ENCODE results near the gene TMEM231. TPM values are rescaled to one million over a fixed set of nuclear protein-coding genes. Genes with fewer than 3 reads are reported as not detected.
A peak's percentile ranks its signal among the peaks of the same experiment; 100 is the strongest.

TMEM231 gene
- total RNA-seq, 2 experiments from 2014 or later: 2.5 TPM

GRCh38 chr16:75497558-75497957, 58.5 kb downstream of the TMEM231 start:
- CTCF ChIA-PET: interaction anchor here (1.1 kb wide), 1 partner anchor 26 kb away, joined by 3 read pairs; no protein-coding TSS in a partner anchor

GRCh38 chr16:75495076-75495674, 60.9 kb downstream of the TMEM231 start, which contains the start of gene CHST6:
CHST6 (minus strand) TSS chr16:75495441; CDS start chr16:75479828, 15,613 bp downstream.
- Histone ChIP-seq H3K27ac (ENCODE audit: low read depth in 1 of 2, low read length in 2 of 2) (no peak within 1 kb of the TSS), H3K9me3 (ENCODE audit: control insufficient read depth in 1 of 2, insufficient read depth in 1 of 2, low read length in 2 of 2) (peaks cover 0 to 7% of the 10 kb centered on the region in 2 experiments), H3K4me3 (ENCODE audit: low read length) (peak within 1 kb of the TSS; percentile 12), H3K27me3 (ENCODE audit: control insufficient read depth in 1 of 2, insufficient read depth in 2 of 2, low read length in 2 of 2) (peaks cover 22 to 29% of the 10 kb centered on the region in 2 experiments), H3K4me1 (ENCODE audit: insufficient read depth, low read length) (peaks cover 8% of the 10 kb centered on the region), H3K36me3 (ENCODE audit: insufficient read depth, low read length) (no peaks in the 10 kb centered on the region)
- DNase-seq (peak in 4 of 14 experiments; percentile 6 to 36 (median 20)), ATAC-seq (ENCODE audit: poor library complexity) (peak; percentile 39)
- H3K27ac Mint-ChIP-seq: no peak within 1 kb of the TSS
- no peak for TF ChIP-seq CTCF (IDR thresholded peaks at IDR 0.05)
- POLR2A ChIA-PET: interaction anchor here (0.6 to 1.5 kb wide), 2 partner anchors 22 to 31 kb away, joined by 3 to 4 read pairs; no protein-coding TSS in a partner anchor
- no peaks in the 10 kb centered on the region for H3K9me3 Mint-ChIP-seq
- no peaks in the 10 kb centered on the region for H3K36me3 Mint-ChIP-seq (ENCODE audit: low read depth)
- peak within 1 kb of the TSS; percentile 68 for H3K4me3 Mint-ChIP-seq
- H3K27me3 Mint-ChIP-seq: peaks cover 45% of the 10 kb centered on the region
- peaks cover 9% of the 10 kb centered on the region for H3K4me1 Mint-ChIP-seq (ENCODE audit: low read depth)
- CTCF ChIA-PET: no interaction called here
- intact Hi-C loops (cut with DNase I, micrococcal nuclease): no loop called here

More at GRCh38 chr16:75497558-75497957, 58.5 kb downstream of the TMEM231 start:
- Histone ChIP-seq H3K36me3 (ENCODE audit: insufficient read depth, low read length) (no peaks in the 10 kb centered on the region), H3K27ac (ENCODE audit: low read depth in 1 of 2, low read length in 2 of 2) (no peak overlapping the region), H3K4me3 (ENCODE audit: low read length) (no peak overlapping the region), H3K27me3 (ENCODE audit: control insufficient read depth in 1 of 2, insufficient read depth in 2 of 2, low read length in 2 of 2) (peaks cover 18 to 27% of the 10 kb centered on the region in 2 experiments), H3K4me1 (ENCODE audit: insufficient read depth, low read length) (peaks cover 8% of the 10 kb centered on the region), H3K9me3 (ENCODE audit: control insufficient read depth in 1 of 2, insufficient read depth in 1 of 2, low read length in 2 of 2) (peaks cover 0 to 7% of the 10 kb centered on the region in 2 experiments)
- no peak for TF ChIP-seq CTCF (IDR thresholded peaks at IDR 0.05)
- peaks cover 9% of the 10 kb centered on the region for H3K4me1 Mint-ChIP-seq (ENCODE audit: low read depth)
- POLR2A ChIA-PET: interaction anchor here (1.9 kb wide), 1 partner anchor 20 kb away, joined by 4 read pairs; no protein-coding TSS in a partner anchor
- peaks cover 40% of the 10 kb centered on the region for H3K27me3 Mint-ChIP-seq
- DNase-seq (no peak), ATAC-seq (ENCODE audit: poor library complexity) (no peak)
- H3K4me3 Mint-ChIP-seq: no peak overlapping the region
- no peaks in the 10 kb centered on the region for H3K9me3 Mint-ChIP-seq
- H3K36me3 Mint-ChIP-seq (ENCODE audit: low read depth): no peaks in the 10 kb centered on the region
- H3K27ac Mint-ChIP-seq: no peak overlapping the region
- intact Hi-C loops (cut with DNase I, micrococcal nuclease): no loop called here

GRCh38 chr16:75494661-75495075, 61.4 kb downstream of the TMEM231 start:
- H3K9me3 ChIP-seq (ENCODE audit: control insufficient read depth in 1 of 2, insufficient read depth in 1 of 2, low read length in 2 of 2): peaks cover 0 to 7% of the 10 kb centered on the region in 2 experiments
- Mint-ChIP-seq H3K4me1 (ENCODE audit: low read depth) (peaks cover 9% of the 10 kb centered on the region), H3K36me3 (ENCODE audit: low read depth) (no peaks in the 10 kb centered on the region), H3K4me3 (peak overlapping the region; percentile 68), H3K27ac (no peak overlapping the region), H3K27me3 (peaks cover 45% of the 10 kb centered on the region), H3K9me3 (no peaks in the 10 kb centered on the region)
- H3K4me3 ChIP-seq (ENCODE audit: low read length): peak overlapping the region; percentile 12
- ChIA-PET CTCF (no interaction called here), POLR2A (interaction anchor here (0.6 to 1.5 kb wide), 2 partner anchors 23 to 31 kb away, joined by 3 to 4 read pairs; no protein-coding TSS in a partner anchor)
- intact Hi-C loops (cut with DNase I, micrococcal nuclease): no loop called here
- DNase-seq: no peak
- H3K27me3 ChIP-seq (ENCODE audit: control insufficient read depth in 1 of 2, insufficient read depth in 2 of 2, low read length in 2 of 2): peaks cover 22 to 29% of the 10 kb centered on the region in 2 experiments
- no peaks in the 10 kb centered on the region for H3K36me3 ChIP-seq (ENCODE audit: insufficient read depth, low read length)
- H3K4me1 ChIP-seq (ENCODE audit: insufficient read depth, low read length): peaks cover 8% of the 10 kb centered on the region
- no peak overlapping the region for H3K27ac ChIP-seq (ENCODE audit: low read depth in 1 of 2, low read length in 2 of 2)
- ATAC-seq (ENCODE audit: poor library complexity): no peak
- TF ChIP-seq CTCF (IDR thresholded peaks at IDR 0.05): no peak

Data from CD4-positive, alpha-beta T cell (primary cell).